Loucy (cell line): Measurements from ENCODE around the gene SUSD6.
A peak's percentile ranks its signal among the peaks of the same experiment; 100 is the strongest.

Experiments
- H2AFZ ChIP-seq: fragments of 200-600 bp; sonication (generic); 2 replicates; pipeline ENCODE4 v1.6.0; 2016; ENCODE audit warnings: antibody characterized with exemption, mild to moderate bottlenecking, low read length, moderate library complexity
- H3F3A ChIP-seq: fragments of 200-600 bp; 2 replicates; pipeline ENCODE4 v1.6.0; 2016; ENCODE audit warnings: antibody characterized with exemption, low read depth, mild to moderate bottlenecking
- H3K27me3 ChIP-seq: fragments of 200-600 bp; sonication (generic); 2 replicates; pipeline ENCODE4 v1.6.1; 2014; ENCODE audit warnings: low read length, mild to moderate bottlenecking; ENCODE audit not compliant: insufficient read depth, poor library complexity, severe bottlenecking
- H3K36me3 ChIP-seq: fragments of 200-600 bp; sonication (generic); 2 replicates; pipeline ENCODE4 v1.6.1; 2016; ENCODE audit warnings: low read length; ENCODE audit not compliant: insufficient read depth
- H3K4me1 ChIP-seq: fragments of 200-600 bp; sonication (generic); 2 replicates; pipeline ENCODE4 v1.5.1; 2014; ENCODE audit warnings: low read length, mild to moderate bottlenecking; ENCODE audit not compliant: insufficient read depth, poor library complexity, severe bottlenecking
- H3K4me2 ChIP-seq: fragments of 200-600 bp; sonication (generic); 2 replicates; pipeline ENCODE4 v1.6.0; 2014; ENCODE audit warnings: antibody characterized with exemption, low read length, low read depth, mild to moderate bottlenecking; ENCODE audit not compliant: poor library complexity, severe bottlenecking
- H3K4me3 ChIP-seq: fragments of 200-600 bp; sonication (generic); 2 replicates; pipeline ENCODE4 v1.5.1; 2014; ENCODE audit warnings: low read length, mild to moderate bottlenecking, mixed read lengths; ENCODE audit not compliant: poor library complexity, severe bottlenecking
- H3K79me2 ChIP-seq: fragments of 200-600 bp; sonication (generic); 2 replicates; pipeline ENCODE4 v1.6.1; 2014; ENCODE audit warnings: low read length; ENCODE audit not compliant: insufficient read depth
- H3K9ac ChIP-seq: fragments of 200-600 bp; sonication (generic); 2 replicates; pipeline ENCODE4 v1.6.0; 2014; ENCODE audit warnings: mild to moderate bottlenecking, low read depth, low read length, moderate library complexity; ENCODE audit not compliant: poor library complexity, severe bottlenecking
- H3K9me2 ChIP-seq: fragments of 200-600 bp; sonication (generic); replicated peaks from 2 replicates; pipeline ENCODE4 v1.6.1; 2016; ENCODE audit warnings: low read depth, low read length, mixed read lengths
- H3K9me3 ChIP-seq: fragments of 200-600 bp; sonication (generic); 2 replicates; pipeline ENCODE4 v1.6.1; 2014; ENCODE audit warnings: mild to moderate bottlenecking, antibody characterized with exemption, low read length, low read depth; ENCODE audit not compliant: insufficient read depth
- H4K20me1 ChIP-seq: fragments of 200-600 bp; sonication (generic); 2 replicates; pipeline ENCODE4 v1.6.0; 2014; ENCODE audit warnings: antibody characterized with exemption, low read length, mild to moderate bottlenecking; ENCODE audit not compliant: insufficient read depth, poor library complexity, severe bottlenecking
- CTCF ChIP-seq: fragments of 200-600 bp; sonication (generic); conservative IDR thresholded peaks from 2 replicates; pipeline ENCODE4 v1.5.1; 2014; ENCODE audit warnings: mild to moderate bottlenecking, antibody characterized with exemption, low read length
- EZH2phosphoT487 ChIP-seq: fragments of 200-600 bp; IDR thresholded peaks from 2 replicates; pipeline ENCODE4 v1.6.1; 2018; ENCODE audit warnings: antibody characterized with exemption, mild to moderate bottlenecking, moderate library complexity, borderline replicate concordance

Gene SUSD6

DNA sequence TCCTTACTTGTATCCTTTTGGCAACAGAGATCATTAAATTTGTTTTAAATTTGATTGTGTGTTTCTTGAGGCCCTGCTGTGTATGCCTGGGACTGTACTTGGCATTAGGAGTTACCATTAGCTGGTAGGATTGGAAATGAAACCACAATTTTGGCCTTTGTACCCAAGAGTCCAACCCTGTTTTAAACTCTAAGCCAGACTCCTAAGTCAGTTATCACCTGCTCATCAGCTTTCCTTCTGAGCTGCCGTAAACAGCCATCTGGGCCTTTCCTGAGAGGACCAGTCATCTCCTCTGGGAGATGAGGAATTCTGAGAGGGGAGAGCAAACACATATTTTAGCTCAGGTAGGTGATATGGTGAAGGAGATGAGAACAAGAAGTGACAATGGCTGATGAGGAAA is 81.2 kb downstream of the SUSD6 start:
- no peak overlapping the region for H2AFZ ChIP-seq
- H3K9ac ChIP-seq: no peak overlapping the region
- H3K4me2 ChIP-seq: no peak overlapping the region
- H3K79me2 ChIP-seq: peaks cover 95% of the 10 kb centered on the region
- H3K4me1 ChIP-seq: peaks cover 57% of the 10 kb centered on the region
- H3K9me2 ChIP-seq: no peaks in the 10 kb centered on the region
- H3F3A ChIP-seq: no peaks in the 10 kb centered on the region; the same call in 1 of the 2 replicates
- no peak for TF ChIP-seq CTCF
- no peak for TF ChIP-seq EZH2phosphoT487
- H4K20me1 ChIP-seq: no peaks in the 10 kb centered on the region
- no peaks in the 10 kb centered on the region for H3K27me3 ChIP-seq
- peaks cover 16% of the 10 kb centered on the region; the same call in 1 of the 2 replicates for H3K36me3 ChIP-seq
- H3K4me3 ChIP-seq: no peak overlapping the region
- no peaks in the 10 kb centered on the region for H3K9me3 ChIP-seq

DNA sequence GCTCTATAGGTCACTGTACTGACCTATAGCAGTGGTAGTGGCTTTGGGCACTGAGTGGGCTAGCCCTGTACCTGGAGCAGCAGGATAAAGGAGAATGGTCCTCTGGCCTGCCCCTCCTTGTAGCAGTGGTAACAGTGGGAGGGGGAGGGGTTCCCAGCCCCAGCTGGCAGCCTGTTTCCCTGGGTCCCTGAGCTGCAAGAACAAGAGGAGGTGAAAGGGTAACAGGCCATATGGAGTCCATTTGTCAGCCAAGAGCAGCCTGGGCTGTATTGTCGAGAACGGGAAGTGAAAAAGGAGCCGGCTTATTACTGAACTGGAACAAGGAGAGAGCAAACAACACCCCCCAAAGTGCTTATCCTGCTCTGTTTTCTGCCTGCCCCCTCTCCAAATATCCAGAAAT is 81.7 kb downstream of the SUSD6 start:
- Histone ChIP-seq H3K4me3 (no peak overlapping the region), H3K9me3 (no peaks in the 10 kb centered on the region), H3K4me1 (peaks cover 54% of the 10 kb centered on the region), H2AFZ (no peak overlapping the region), H3F3A (no peaks in the 10 kb centered on the region; the same call in 1 of the 2 replicates), H3K36me3 (peaks cover 16% of the 10 kb centered on the region; the same call in 1 of the 2 replicates), H4K20me1 (no peaks in the 10 kb centered on the region), H3K27me3 (no peaks in the 10 kb centered on the region), H3K9ac (no peak overlapping the region), H3K4me2 (no peak overlapping the region), H3K9me2 (no peaks in the 10 kb centered on the region), H3K79me2 (peaks cover 95% of the 10 kb centered on the region)
- TF ChIP-seq CTCF: no peak
- no peak for TF ChIP-seq EZH2phosphoT487

GRCh38 chr14:69693801-69694729 is 82.7 kb downstream of the SUSD6 start:
- peaks cover 95% of the 10 kb centered on the region for H3K79me2 ChIP-seq
- TF ChIP-seq CTCF: no peak
- TF ChIP-seq EZH2phosphoT487: no peak
- no peaks in the 10 kb centered on the region for H3K27me3 ChIP-seq
- no peaks in the 10 kb centered on the region for H3K9me2 ChIP-seq
- H3K36me3 ChIP-seq: peaks cover 16% of the 10 kb centered on the region; the same call in 1 of the 2 replicates
- H3F3A ChIP-seq: no peaks in the 10 kb centered on the region; the same call in 1 of the 2 replicates
- no peak overlapping the region for H3K4me3 ChIP-seq
- peak overlapping the region; percentile 64 for H3K4me2 ChIP-seq
- no peaks in the 10 kb centered on the region for H3K9me3 ChIP-seq
- peak overlapping the region; percentile 66 for H3K9ac ChIP-seq
- H2AFZ ChIP-seq: no peak overlapping the region
- peaks cover 51% of the 10 kb centered on the region for H3K4me1 ChIP-seq
- no peaks in the 10 kb centered on the region for H4K20me1 ChIP-seq
